Activated CD4-positive, alpha-beta T cell treated with anti-CD3 and anti-CD28 coated beads, Interleukin-10, Interleukin-2, amounts not matched to agents 100 ng/mL and 50 ng/mL, durations not matched to agents 16 hours and 8 hours (primary cell): Measurements from ENCODE around the gene HOXA10.
A peak's percentile ranks its signal among the peaks of the same experiment; 100 is the strongest.

Source experiments
- DNase-seq: peaks from one replicate; pipeline ENCODE4 v3.0.0-alpha.2; 2020

Gene HOXA10

GRCh38 chr7:27173956-27174873 lies at the start of gene HOXA10:
HOXA10 (minus strand) TSS chr7:27174320; CDS start chr7:27174306, 14 bp downstream.
- DNase-seq = no peak

- peak; percentile 40 for DNase-seq
Observed at GRCh38 chr7:27221201-27221797, 47.2 kb upstream of the HOXA10 start.

GRCh38 chr7:27220440-27220955 lies 46.4 kb upstream of the HOXA10 start:
- no peak for DNase-seq

- no peak for DNase-seq
Observed at GRCh38 chr7:27219821-27220220, 45.7 kb upstream of the HOXA10 start.

- DNase-seq = no peak
Observed at GRCh38 chr7:27217951-27218350, 43.8 kb upstream of the HOXA10 start.

GRCh38 chr7:27215356-27215755 lies 41.2 kb upstream of the HOXA10 start:
- no peak for DNase-seq

GRCh38 chr7:27214239-27214950 lies 40.3 kb upstream of the HOXA10 start:
- DNase-seq = no peak

- no peak for DNase-seq
Observed at GRCh38 chr7:27213433-27214238, 39.5 kb upstream of the HOXA10 start.

- no peak for DNase-seq
Observed at GRCh38 chr7:27212497-27213432, 38.6 kb upstream of the HOXA10 start.

GRCh38 chr7:27211764-27212204 lies 37.7 kb upstream of the HOXA10 start:
- DNase-seq = no peak

- no peak for DNase-seq
Observed at GRCh38 chr7:27211084-27211446, 36.9 kb upstream of the HOXA10 start.

- DNase-seq = peak; percentile 48
Observed at GRCh38 chr7:27210441-27211083, 36.4 kb upstream of the HOXA10 start.

- DNase-seq = no peak
Observed at GRCh38 chr7:27209933-27210440, 35.9 kb upstream of the HOXA10 start.

- DNase-seq = no peak
Observed at GRCh38 chr7:27208998-27209397, 34.9 kb upstream of the HOXA10 start.

GRCh38 chr7:27207348-27207985 lies 33.3 kb upstream of the HOXA10 start:
- no peak for DNase-seq

GRCh38 chr7:27205325-27206280 lies 31.5 kb upstream of the HOXA10 start:
- DNase-seq = no peak

GRCh38 chr7:27204851-27205322 lies 30.8 kb upstream of the HOXA10 start:
- DNase-seq = no peak

GRCh38 chr7:27203964-27204594 lies 30.0 kb upstream of the HOXA10 start:
- no peak for DNase-seq
